SK-N-SH treated with all-trans-retinoic acid at 6 μM for 48 hours (cell line): ENCODE measurements around the gene ARHGAP28.
A peak's percentile ranks its signal among the peaks of the same experiment; 100 is the strongest.

Experiments
- ATAC-seq: fragments of 200-7000 bp; cut with Tn5 transposase; 3 replicates; pipeline ENCODE4 v1.9.1; 2020; ENCODE audit warnings: mild to moderate bottlenecking, moderate library complexity
- CSDC2 ChIP-seq: fragments of 250-450 bp; sonication (Bioruptor Pico); IDR thresholded peaks from 2 replicates; pipeline ENCODE4 v1.5.0; 2020; ENCODE audit warnings: mild to moderate bottlenecking, moderate library complexity
- ESRRG ChIP-seq: fragments of 250-450 bp; sonication (Bioruptor Pico); IDR thresholded peaks from 2 replicates; pipeline ENCODE4 v1.6.1; 2021; ENCODE audit warnings: mild to moderate bottlenecking
- ISL1 ChIP-seq: fragments of 250-450 bp; sonication (Bioruptor Pico); IDR thresholded peaks from 2 replicates; pipeline ENCODE4 v2.1.2; 2022; ENCODE audit warnings: mild to moderate bottlenecking, moderate library complexity
- PPARA ChIP-seq: fragments of 250-450 bp; sonication (Bioruptor Pico); IDR thresholded peaks from 2 replicates; pipeline ENCODE4 v1.5.0; 2020; ENCODE audit warnings: mild to moderate bottlenecking, borderline replicate concordance
- SNAI2 ChIP-seq: fragments of 250-450 bp; sonication (Bioruptor Pico); IDR thresholded peaks from 2 replicates; pipeline ENCODE4 v1.5.0; 2020; ENCODE audit warnings: mild to moderate bottlenecking, moderate library complexity
- TCF4 ChIP-seq: fragments of 250-450 bp; sonication (Bioruptor Pico); IDR thresholded peaks from 2 replicates; pipeline ENCODE4 v1.8.0; 2021; ENCODE audit warnings: mild to moderate bottlenecking, moderate library complexity, borderline replicate concordance
- ZFP3 ChIP-seq: fragments of 250-450 bp; sonication (Bioruptor Pico); IDR thresholded peaks from 2 replicates; pipeline ENCODE4 v1.5.0; 2020; ENCODE audit warnings: mild to moderate bottlenecking, moderate library complexity
- ZFP30 ChIP-seq: fragments of 450-650 bp; formaldehyde crosslinking; IDR thresholded peaks from 2 replicates; pipeline ENCODE4 v1.5.0; 2022; ENCODE audit warnings: mild to moderate bottlenecking, moderate library complexity
- ZNF565 ChIP-seq: fragments of 450-650 bp; formaldehyde crosslinking; conservative IDR thresholded peaks from 2 replicates; pipeline ENCODE4 v1.5.0; 2020; ENCODE audit warnings: low read depth, mild to moderate bottlenecking, moderate library complexity
- ZNF70 ChIP-seq: fragments of 450-650 bp; formaldehyde crosslinking; IDR thresholded peaks from 2 replicates; pipeline ENCODE4 v1.5.0; 2020; ENCODE audit warnings: mild to moderate bottlenecking, moderate library complexity
- ZNF8 ChIP-seq: fragments of 450-650 bp; formaldehyde crosslinking; IDR thresholded peaks from 2 replicates; pipeline ENCODE4 v1.5.0; 2020; ENCODE audit warnings: mild to moderate bottlenecking, moderate library complexity
- TF ChIP-seq, protein P1 (sequence below): fragments of 250-450 bp; sonication (Bioruptor Pico); IDR thresholded peaks from 2 replicates; pipeline ENCODE4 v1.8.0; 2020; ENCODE audit warnings: mild to moderate bottlenecking, moderate library complexity, borderline replicate concordance
- TF ChIP-seq, protein P2 (sequence below): fragments of 250-450 bp; sonication (Bioruptor Pico); IDR thresholded peaks from 2 replicates; pipeline ENCODE4 v1.5.0; 2020; ENCODE audit warnings: mild to moderate bottlenecking, moderate library complexity
- TF ChIP-seq, protein P3 (sequence below): fragments of 250-450 bp; sonication (Bioruptor Pico); IDR thresholded peaks from 2 replicates; pipeline ENCODE4 v1.5.1; 2020; ENCODE audit warnings: low read depth, mild to moderate bottlenecking, moderate library complexity
- TF ChIP-seq, protein P4 (sequence below): fragments of 250-450 bp; sonication (Bioruptor Pico); IDR thresholded peaks from 2 replicates; pipeline ENCODE4 v1.8.0; 2021; ENCODE audit warnings: low read depth, mild to moderate bottlenecking, moderate library complexity, borderline replicate concordance

The ARHGAP28 gene, protein sequence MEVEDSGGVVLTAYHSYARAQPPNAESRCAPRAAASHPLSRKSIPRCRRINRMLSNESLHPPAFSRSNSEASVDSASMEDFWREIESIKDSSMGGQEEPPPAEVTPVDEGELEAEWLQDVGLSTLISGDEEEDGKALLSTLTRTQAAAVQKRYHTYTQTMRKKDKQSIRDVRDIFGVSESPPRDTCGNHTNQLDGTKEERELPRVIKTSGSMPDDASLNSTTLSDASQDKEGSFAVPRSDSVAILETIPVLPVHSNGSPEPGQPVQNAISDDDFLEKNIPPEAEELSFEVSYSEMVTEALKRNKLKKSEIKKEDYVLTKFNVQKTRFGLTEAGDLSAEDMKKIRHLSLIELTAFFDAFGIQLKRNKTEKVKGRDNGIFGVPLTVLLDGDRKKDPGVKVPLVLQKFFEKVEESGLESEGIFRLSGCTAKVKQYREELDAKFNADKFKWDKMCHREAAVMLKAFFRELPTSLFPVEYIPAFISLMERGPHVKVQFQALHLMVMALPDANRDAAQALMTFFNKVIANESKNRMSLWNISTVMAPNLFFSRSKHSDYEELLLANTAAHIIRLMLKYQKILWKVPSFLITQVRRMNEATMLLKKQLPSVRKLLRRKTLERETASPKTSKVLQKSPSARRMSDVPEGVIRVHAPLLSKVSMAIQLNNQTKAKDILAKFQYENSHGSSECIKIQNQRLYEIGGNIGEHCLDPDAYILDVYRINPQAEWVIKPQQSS

DNA sequence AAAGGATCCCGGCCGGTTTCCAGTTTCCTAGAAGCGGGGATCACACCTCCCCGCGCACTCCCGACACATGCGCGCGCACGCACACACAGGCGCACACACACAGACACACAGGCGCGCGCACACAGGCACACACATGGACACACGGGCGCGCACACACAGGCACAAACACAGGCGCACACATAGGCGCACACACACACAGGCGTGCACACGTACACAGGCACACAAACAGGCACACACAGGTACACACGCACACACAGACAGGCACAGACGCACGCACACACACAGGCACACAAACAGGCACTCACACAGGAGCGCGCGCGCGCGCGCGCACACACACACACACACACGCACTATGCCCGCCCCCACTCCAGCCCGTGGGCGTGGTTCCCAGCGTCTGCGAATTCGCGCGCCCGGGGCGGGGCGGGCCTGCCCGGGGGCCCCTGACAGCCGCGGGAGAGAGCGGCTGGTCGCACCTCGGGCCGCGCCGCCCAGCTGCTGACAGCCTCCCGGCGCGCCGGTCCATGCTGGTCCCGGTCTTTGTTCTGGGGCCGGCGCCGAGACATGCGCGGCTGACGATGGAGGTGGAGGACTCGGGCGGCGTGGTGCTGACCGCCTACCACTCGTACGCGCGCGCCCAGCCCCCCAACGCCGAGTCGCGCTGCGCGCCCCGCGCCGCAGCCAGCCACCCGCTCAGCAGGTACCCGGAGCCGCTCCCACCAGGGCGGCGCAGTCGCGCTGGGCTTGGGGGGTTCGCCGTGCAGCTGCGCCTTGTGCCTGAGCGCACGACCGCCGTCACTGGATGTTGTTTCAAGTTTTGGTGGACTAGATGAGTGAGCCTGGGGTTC, at the start of gene ARHGAP28:
TSS of gene ARHGAP28 (plus strand) at position 470 of the 845 bp plus-strand sequence. CDS start at position 576, 106 bp downstream.
- TF ChIP-seq CSDC2 (CRISPR knock-in tag) (no peak), ESRRG (CRISPR knock-in tag) (no peak), ISL1 (CRISPR knock-in tag) (peak; percentile 33; the same call in 1 of the 2 replicates), ZNF565 (CRISPR knock-in tag) (peak; percentile 56; the same call in 1 of the 2 replicates), ZFP3 (CRISPR knock-in tag) (peak; percentile 28; the same call in 1 of the 2 replicates), TCF4 (CRISPR knock-in tag) (peak; percentile 17; the same call in 1 of the 2 replicates), ZNF70 (CRISPR knock-in tag) (0 out of 2 replicates have a peak, but pooled peaks have one; percentile 16), PPARA (CRISPR knock-in tag) (no peak)
- TF ChIP-seq, protein P1, sequence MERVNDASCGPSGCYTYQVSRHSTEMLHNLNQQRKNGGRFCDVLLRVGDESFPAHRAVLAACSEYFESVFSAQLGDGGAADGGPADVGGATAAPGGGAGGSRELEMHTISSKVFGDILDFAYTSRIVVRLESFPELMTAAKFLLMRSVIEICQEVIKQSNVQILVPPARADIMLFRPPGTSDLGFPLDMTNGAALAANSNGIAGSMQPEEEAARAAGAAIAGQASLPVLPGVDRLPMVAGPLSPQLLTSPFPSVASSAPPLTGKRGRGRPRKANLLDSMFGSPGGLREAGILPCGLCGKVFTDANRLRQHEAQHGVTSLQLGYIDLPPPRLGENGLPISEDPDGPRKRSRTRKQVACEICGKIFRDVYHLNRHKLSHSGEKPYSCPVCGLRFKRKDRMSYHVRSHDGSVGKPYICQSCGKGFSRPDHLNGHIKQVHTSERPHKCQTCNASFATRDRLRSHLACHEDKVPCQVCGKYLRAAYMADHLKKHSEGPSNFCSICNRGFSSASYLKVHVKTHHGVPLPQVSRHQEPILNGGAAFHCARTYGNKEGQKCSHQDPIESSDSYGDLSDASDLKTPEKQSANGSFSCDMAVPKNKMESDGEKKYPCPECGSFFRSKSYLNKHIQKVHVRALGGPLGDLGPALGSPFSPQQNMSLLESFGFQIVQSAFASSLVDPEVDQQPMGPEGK (CRISPR knock-in tag), result no peak
- TF ChIP-seq, protein P2, sequence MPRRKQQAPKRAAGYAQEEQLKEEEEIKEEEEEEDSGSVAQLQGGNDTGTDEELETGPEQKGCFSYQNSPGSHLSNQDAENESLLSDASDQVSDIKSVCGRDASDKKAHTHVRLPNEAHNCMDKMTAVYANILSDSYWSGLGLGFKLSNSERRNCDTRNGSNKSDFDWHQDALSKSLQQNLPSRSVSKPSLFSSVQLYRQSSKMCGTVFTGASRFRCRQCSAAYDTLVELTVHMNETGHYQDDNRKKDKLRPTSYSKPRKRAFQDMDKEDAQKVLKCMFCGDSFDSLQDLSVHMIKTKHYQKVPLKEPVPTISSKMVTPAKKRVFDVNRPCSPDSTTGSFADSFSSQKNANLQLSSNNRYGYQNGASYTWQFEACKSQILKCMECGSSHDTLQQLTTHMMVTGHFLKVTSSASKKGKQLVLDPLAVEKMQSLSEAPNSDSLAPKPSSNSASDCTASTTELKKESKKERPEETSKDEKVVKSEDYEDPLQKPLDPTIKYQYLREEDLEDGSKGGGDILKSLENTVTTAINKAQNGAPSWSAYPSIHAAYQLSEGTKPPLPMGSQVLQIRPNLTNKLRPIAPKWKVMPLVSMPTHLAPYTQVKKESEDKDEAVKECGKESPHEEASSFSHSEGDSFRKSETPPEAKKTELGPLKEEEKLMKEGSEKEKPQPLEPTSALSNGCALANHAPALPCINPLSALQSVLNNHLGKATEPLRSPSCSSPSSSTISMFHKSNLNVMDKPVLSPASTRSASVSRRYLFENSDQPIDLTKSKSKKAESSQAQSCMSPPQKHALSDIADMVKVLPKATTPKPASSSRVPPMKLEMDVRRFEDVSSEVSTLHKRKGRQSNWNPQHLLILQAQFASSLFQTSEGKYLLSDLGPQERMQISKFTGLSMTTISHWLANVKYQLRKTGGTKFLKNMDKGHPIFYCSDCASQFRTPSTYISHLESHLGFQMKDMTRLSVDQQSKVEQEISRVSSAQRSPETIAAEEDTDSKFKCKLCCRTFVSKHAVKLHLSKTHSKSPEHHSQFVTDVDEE (CRISPR knock-in tag), result peak; percentile 31
- TF ChIP-seq, protein P3, sequence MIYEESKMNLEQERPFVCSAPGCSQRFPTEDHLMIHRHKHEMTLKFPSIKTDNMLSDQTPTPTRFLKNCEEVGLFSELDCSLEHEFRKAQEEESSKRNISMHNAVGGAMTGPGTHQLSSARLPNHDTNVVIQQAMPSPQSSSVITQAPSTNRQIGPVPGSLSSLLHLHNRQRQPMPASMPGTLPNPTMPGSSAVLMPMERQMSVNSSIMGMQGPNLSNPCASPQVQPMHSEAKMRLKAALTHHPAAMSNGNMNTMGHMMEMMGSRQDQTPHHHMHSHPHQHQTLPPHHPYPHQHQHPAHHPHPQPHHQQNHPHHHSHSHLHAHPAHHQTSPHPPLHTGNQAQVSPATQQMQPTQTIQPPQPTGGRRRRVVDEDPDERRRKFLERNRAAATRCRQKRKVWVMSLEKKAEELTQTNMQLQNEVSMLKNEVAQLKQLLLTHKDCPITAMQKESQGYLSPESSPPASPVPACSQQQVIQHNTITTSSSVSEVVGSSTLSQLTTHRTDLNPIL, result no peak
- TF ChIP-seq, all 23 proteins: peak for 6
- peak; percentile 87 for ATAC-seq

DNA sequence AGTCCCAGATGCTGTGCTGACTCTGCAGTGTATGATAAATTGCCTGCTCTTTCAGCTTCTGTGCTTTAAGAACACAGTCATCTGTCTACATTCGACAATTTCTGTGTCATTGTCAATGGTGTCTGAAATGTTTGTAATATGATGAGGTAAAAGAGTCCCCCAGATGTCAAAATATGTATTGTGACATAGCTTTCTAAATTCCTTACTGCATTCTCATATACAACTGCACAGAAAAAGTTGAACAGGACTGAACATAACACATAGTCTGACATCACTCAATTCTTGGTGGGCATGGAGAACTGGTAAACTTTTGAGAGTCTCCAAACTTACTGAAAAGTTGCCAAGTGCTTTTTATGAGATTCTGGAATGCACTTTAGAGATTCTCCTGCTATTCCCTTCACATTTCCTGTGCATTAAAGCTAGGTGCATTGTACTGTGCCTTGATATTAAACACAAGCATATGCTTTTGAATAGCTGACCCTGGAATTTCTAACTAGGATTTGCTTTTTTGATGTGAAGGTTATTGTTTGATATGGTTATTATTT, 48.1 kb upstream of the ARHGAP28 start:
- no peak for TF ChIP-seq TCF4 (CRISPR knock-in tag)
- TF ChIP-seq ISL1 (CRISPR knock-in tag), result peak; percentile 92
- TF ChIP-seq, protein P3, result peak; percentile 55; the same call in 1 of the 2 replicates
- TF ChIP-seq ZFP3 (CRISPR knock-in tag), result no peak
- no peak for TF ChIP-seq ZFP30 (CRISPR knock-in tag)
- TF ChIP-seq SNAI2 (CRISPR knock-in tag), result no peak
- 0 out of 2 replicates have a peak, but pooled peaks have one; percentile 20 for TF ChIP-seq ESRRG (CRISPR knock-in tag)

DNA sequence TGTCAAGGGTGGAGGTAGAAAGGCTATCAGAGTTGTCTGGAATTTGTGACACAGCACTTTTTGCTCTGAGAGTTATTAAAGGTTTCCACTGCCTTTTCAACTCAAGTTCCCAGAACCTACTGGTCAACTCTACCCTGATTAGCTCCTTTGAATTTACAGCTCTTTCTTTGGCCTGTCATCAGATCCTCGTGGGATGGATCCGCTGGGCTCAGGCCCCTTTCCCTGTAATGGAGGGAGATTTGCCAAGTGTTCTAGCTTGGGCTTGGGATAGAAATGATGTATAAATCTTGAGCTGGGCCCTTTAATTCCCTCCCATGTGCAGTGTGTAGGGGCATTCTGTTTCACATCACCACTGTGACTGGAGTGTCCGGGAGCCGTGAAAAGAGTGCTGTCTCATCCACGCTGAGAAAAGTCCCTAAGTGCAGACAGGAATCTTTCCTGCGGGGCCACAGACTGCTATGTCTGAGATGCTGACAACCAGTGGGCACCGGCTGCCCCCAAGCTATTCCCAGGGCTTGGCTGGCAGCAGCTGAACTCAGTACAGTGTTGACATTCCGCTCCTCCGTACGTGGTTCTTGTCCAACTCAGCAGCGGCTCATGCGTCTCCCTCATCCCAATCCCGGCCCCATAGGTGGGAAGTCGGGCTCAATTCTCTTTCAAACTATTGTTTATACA, 46.9 kb upstream of the ARHGAP28 start:
- TF ChIP-seq ZNF8 (CRISPR knock-in tag) (no peak), ZNF565 (CRISPR knock-in tag) (no peak), ISL1 (CRISPR knock-in tag) (peak; percentile 25; the same call in 1 of the 2 replicates), ZFP30 (CRISPR knock-in tag) (no peak), SNAI2 (CRISPR knock-in tag) (no peak), ZNF70 (CRISPR knock-in tag) (no peak), PPARA (CRISPR knock-in tag) (no peak)
- TF ChIP-seq, protein P4, sequence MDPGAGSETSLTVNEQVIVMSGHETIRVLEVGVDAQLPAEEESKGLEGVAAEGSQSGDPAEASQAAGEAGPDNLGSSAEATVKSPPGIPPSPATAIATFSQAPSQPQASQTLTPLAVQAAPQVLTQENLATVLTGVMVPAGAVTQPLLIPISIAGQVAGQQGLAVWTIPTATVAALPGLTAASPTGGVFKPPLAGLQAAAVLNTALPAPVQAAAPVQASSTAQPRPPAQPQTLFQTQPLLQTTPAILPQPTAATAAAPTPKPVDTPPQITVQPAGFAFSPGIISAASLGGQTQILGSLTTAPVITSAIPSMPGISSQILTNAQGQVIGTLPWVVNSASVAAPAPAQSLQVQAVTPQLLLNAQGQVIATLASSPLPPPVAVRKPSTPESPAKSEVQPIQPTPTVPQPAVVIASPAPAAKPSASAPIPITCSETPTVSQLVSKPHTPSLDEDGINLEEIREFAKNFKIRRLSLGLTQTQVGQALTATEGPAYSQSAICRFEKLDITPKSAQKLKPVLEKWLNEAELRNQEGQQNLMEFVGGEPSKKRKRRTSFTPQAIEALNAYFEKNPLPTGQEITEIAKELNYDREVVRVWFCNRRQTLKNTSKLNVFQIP, result no peak
- TF ChIP-seq, protein P3, result no peak
- TF ChIP-seq, all 23 proteins: peak for 1
- ATAC-seq, result no peak

More for the DNA sequence above, 48.1 kb upstream of the ARHGAP28 start:
- ATAC-seq, result peak; percentile 64
